ENCODE measurements around the gene NDUFV3.
"Not testable (repeated sequence)": the region's sequence is repeated elsewhere in the genome, so short reads cannot be mapped to it uniquely, and the experiment has no call there.

DNA sequence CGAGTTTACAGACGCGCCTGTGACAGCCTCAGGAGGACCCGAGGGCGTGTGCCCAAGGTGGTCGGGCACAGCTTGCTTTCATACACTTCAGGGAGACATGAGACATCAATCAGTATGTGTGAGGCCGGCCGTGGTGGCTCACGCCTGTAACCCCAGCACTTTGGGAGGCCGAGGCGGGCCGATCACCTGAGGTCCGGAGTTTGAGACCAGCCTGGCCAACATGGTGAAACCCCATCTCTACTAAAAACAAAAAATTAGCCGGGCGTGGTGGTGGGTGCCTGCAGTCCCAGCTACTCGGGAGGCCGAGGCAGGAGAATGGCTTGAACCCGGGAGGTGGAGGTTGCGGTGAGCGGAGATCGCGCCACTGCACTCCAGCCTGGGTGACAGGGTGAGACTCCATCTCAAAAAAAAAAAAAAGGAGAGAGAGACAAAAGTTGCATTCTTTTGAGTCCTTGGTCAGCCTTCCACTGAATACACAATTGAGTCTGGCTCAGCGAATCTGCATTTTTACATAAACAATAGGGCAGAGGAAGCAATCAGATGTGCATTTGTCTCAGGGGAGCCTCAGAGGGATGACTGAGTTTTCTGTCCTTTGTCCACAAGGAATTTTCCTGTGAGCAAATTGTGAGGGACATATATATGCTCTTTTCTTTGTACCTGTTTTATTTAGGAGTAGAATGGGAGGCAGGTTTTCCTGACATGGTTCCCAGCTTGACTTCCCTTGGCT is 34.5 kb downstream of the NDUFV3 start:
- TF ChIP-seq ZNF274 (IDR thresholded peaks at IDR 0.05; ENCODE audit: low read depth, low read length); YY1 (IDR thresholded peaks at IDR 0.05; ENCODE audit: insufficient read depth, insufficient read length); SUZ12 (IDR thresholded peaks at IDR 0.05; ENCODE audit: extremely low read depth, insufficient read depth, insufficient read length): not testable (repeated sequence)
